Transverse colon (tissue), 4 donors: ENCODE measurements around the gene KCNAB2.

Source experiments
- CTCF ChIP-seq, 5 experiments: fragments of 200-600 bp in 3 of 5; fragments of 450-650 bp in 2 of 5; sonication (generic) in 3 of 5; IDR thresholded peaks; 1 replicate in 2 of 5; 2 replicates in 3 of 5; pipeline ENCODE4 v1.5.1; 2016 to 2017; ENCODE audit warnings: antibody characterized with exemption in 5 of 5, inconsistent platforms in 3 of 5, mild to moderate bottlenecking in 2 of 5, moderate library complexity in 1 of 5
- POLR2A ChIP-seq: fragments of 450-650 bp; IDR thresholded peaks from one replicate; pipeline ENCODE4 v1.6.1; 2016; ENCODE audit warnings: antibody characterized with exemption, mild to moderate bottlenecking, moderate library complexity
- POLR2AphosphoS5 ChIP-seq, 3 donors: sonication (generic); formaldehyde crosslinking; IDR thresholded peaks; one replicate each; pipeline ENCODE4 v1.6.1; 2016; ENCODE audit warnings: antibody characterized with exemption in 3 of 3

- TF ChIP-seq CTCF (IDR thresholded peaks at IDR 0.05) (no peak), POLR2A (no peak), POLR2AphosphoS5 (IDR thresholded peaks at IDR 0.05) (no peak)
Measured at GRCh38 chr1:6045561-6045960, at the start of gene KCNAB2.
